Activated T-cell treated with anti-CD3 and anti-CD28 coated beads, Interleukin-2, amount 50 U/mL, for 48 hours (primary cell): ENCODE data around the gene PSMC3IP.
"Not testable (repeated sequence)": the region's sequence is repeated elsewhere in the genome, so short reads cannot be mapped to it uniquely, and the experiment has no call there.

ENCODE experiments used
- DNase-seq, 2 experiments: peaks; one replicate each; pipeline ENCODE4 v3.0.0-alpha.2; 2020

The PSMC3IP gene

GRCh38 chr17:42560246-42560645 lies 17.3 kb downstream of the PSMC3IP start:
- DNase-seq: no peak

- no peak for DNase-seq
Observed at GRCh38 chr17:42559075-42559474, 18.5 kb downstream of the PSMC3IP start.

- DNase-seq: not testable (repeated sequence)
Observed at GRCh38 chr17:42555961-42556617, 21.4 kb downstream of the PSMC3IP start.

GRCh38 chr17:42555122-42555622 lies 22.4 kb downstream of the PSMC3IP start:
- DNase-seq: no peak

- DNase-seq: peak; percentile 82 to 87
Observed at GRCh38 chr17:42554250-42555121, 23.0 kb downstream of the PSMC3IP start.

- DNase-seq: peak; percentile 53 to 55
Observed at GRCh38 chr17:42553866-42554249, 23.7 kb downstream of the PSMC3IP start.

- no peak for DNase-seq
Observed at GRCh38 chr17:42553161-42553818, 24.2 kb downstream of the PSMC3IP start.

GRCh38 chr17:42552736-42553135 lies 24.8 kb downstream of the PSMC3IP start, which contains the start of gene HSD17B1:
Gene HSD17B1 (plus strand): TSS chr17:42552923. CDS start chr17:42552934, 11 bp downstream.
- DNase-seq: not testable (repeated sequence)

- DNase-seq: no peak
Observed at GRCh38 chr17:42548993-42549755, 28.4 kb downstream of the PSMC3IP start.

GRCh38 chr17:42548070-42548837 lies 29.3 kb downstream of the PSMC3IP start:
- DNase-seq: peak; percentile 88 to 90

- DNase-seq: no peak
Observed at GRCh38 chr17:42547698-42548069, 29.8 kb downstream of the PSMC3IP start.

GRCh38 chr17:42547001-42547461 lies 30.5 kb downstream of the PSMC3IP start:
- DNase-seq: no peak

- DNase-seq: not testable (repeated sequence)
Observed at GRCh38 chr17:42545755-42546505, 31.6 kb downstream of the PSMC3IP start.

- no peak for DNase-seq
Observed at GRCh38 chr17:42544874-42545283, 32.6 kb downstream of the PSMC3IP start.

- DNase-seq: no peak
Observed at GRCh38 chr17:42543190-42544079, 34.1 kb downstream of the PSMC3IP start.

- DNase-seq: no peak
Observed at GRCh38 chr17:42541041-42541833, 36.3 kb downstream of the PSMC3IP start.

GRCh38 chr17:42540558-42540957 lies 37.0 kb downstream of the PSMC3IP start:
- not testable (repeated sequence) for DNase-seq

- no peak for DNase-seq
Observed at GRCh38 chr17:42538482-42538881, 39.0 kb downstream of the PSMC3IP start.
